ENCODE results near the gene ATG2B.

The ATG2B gene

DNA sequence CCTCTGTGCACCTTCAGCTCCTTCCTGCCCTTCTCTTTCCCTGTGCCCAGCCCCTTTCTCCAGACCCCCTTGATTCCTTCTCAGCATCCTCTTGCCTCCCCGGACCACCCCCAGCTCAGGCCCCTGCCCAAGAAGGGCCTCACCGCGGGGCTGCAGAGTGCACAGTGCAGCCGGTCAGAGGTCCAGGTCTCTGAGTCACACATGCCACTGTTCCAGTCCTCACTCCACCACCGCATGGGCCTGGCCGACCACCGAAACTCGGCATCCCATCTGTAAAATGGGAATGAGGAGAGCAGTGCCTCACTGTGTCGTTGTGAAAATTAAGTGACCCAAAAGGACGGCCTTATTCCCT is 93.8 kb downstream of the ATG2B start:
- no peak for DNase-seq (ENCODE audit: low read depth)

DNA sequence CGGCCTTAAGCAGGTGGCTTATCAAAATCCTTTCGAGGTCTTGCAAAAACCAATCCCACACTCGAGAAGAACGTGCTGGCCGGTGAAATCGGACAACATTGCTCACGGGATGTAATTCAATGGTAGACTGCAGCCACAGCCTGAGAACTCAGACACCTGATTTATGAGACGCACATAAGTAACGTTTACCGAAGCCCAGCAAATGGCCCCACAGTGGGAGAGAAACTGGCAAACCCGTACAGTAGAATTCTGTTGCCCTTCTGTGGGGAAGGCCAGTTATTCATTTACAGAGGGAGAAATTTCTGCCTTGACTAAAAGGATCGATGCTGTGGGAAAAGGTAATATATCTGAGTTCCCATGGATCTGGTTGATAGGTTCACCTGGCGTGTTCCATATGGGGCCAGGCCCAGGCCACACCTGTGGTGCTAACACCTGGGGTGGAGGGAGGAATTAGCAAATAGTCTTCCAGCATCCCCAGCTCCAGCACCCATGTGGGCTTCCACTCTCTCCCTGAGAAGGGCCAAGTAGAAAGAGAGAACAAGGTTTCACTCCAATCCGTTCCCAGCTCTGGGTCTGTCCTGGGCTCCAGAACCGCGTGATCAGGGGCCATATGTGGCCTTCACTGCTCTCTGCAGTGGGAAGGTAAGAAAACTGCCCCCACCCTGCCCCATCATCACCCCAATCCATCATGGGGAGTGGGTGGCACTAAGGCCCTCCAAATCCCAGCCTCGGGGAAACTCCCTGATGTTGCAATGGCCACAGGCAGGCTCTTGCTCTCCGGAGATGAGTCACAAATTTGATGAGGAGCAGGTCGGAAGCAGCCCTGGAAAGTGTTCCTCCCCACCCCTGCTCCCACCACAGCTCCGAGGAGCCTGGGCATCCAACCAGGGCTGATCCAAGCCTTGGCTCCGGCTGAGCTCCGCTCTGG is 94.4 kb downstream of the ATG2B start:
- no peak for DNase-seq (ENCODE audit: low read depth)

DNA sequence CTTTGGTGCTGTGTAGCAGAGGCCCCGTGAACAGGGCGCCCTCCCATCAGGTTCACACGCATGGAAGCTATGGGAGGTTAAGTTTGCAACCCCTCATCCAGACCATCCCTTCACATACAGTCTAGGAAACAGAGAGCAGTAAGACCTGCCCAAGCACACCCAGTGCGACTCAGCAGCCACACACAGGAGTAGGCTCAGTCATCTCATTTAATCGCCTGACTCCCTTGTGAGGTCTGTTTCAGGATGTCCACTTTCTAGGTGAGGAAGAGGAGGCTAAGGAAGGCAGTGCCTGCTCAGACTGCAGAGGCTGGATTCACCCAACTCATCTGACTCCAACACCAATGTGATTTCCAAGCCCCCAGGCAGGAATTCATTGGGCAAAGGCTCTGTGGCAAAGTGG is 95.2 kb downstream of the ATG2B start:
- no peak for DNase-seq (ENCODE audit: low read depth)

DNA sequence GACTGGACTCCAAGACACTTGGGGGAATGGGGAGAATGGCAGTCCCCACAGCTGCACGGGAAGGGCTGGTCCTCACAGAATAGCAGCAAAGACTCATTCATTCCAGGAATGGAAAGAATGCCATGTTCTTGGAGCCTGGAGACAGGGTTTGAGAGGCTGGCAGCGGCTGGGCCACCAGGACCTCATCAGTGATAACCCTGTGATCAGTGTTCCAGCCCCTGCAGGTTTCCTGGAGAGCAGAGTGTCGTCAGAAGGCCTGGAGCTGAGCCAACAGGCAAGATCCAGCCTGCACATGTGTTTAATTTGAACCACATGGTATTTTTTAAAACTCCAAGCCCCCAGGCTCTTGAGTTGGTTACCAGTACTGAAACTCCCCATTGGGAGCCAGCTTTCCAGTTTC is 95.8 kb downstream of the ATG2B start:
- DNase-seq (ENCODE audit: low read depth) = no peak

DNA sequence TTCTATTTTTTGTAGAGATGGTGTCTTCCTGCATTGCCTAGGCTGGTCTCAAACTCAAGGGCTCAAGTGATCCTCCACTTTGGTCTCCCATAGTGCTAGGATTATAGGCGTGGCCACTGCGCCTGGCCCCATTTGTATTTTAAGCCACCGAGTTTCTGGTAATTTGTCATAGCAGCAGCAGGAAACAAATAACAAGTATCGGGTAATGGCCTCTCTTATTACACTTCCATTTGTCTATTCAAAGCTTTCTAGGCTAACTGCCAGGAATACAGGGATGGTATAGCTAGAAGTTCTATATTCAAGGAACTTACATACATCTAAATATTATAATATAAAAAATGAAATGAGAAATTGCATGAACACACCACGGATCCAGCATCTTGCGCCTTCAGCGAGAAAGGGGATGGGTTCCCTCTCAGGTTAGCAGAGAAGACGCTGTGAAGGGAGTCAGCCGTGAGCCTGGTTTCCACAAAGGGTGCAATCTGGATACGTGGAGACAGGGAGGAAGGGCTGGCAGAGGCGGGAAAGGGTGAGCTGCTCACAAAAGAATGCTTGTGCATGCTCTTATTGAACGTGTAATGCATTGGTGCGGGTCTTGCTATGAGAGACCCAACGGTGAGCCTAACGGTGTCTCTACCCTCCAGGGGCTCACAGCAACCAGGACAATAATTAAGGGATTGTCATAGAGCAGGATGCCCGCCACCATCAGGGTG is 97.6 kb downstream of the ATG2B start:
- no peak for DNase-seq (ENCODE audit: low read depth)

DNA sequence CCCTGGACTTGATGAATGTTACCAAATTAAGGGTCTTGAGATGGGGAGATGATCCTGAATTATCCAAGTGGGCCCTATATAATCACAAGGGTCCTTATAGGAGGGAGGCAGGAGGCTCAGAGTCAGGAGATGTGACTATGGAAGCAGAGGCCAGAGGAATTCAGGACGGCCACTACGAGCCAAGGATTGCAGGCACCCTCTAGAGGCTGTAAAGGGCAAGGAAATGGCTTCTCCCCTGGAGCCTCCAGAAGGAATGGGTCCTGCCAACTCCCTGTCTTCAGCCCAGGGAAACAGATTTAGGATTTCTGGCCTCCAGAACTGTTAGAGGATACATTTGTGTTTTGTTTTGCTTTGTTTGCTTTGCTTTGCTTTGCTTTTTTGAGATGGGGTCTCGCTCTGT is 98.3 kb downstream of the ATG2B start:
- DNase-seq (ENCODE audit: low read depth) = no peak

DNA sequence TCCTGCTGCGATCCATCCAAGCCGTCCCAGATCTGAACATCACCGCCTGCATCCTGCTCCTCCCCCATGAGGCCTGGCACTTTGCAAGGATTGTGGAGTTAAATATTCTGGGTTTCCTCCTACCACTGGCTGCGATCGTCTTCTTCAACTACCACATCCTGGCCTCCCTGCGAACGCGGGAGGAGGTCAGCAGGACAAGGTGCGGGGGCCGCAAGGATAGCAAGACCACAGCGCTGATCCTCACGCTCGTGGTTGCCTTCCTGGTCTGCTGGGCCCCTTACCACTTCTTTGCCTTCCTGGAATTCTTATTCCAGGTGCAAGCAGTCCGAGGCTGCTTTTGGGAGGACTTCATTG is 99.0 kb downstream of the ATG2B start:
- no peak for DNase-seq (ENCODE audit: low read depth)

DNA sequence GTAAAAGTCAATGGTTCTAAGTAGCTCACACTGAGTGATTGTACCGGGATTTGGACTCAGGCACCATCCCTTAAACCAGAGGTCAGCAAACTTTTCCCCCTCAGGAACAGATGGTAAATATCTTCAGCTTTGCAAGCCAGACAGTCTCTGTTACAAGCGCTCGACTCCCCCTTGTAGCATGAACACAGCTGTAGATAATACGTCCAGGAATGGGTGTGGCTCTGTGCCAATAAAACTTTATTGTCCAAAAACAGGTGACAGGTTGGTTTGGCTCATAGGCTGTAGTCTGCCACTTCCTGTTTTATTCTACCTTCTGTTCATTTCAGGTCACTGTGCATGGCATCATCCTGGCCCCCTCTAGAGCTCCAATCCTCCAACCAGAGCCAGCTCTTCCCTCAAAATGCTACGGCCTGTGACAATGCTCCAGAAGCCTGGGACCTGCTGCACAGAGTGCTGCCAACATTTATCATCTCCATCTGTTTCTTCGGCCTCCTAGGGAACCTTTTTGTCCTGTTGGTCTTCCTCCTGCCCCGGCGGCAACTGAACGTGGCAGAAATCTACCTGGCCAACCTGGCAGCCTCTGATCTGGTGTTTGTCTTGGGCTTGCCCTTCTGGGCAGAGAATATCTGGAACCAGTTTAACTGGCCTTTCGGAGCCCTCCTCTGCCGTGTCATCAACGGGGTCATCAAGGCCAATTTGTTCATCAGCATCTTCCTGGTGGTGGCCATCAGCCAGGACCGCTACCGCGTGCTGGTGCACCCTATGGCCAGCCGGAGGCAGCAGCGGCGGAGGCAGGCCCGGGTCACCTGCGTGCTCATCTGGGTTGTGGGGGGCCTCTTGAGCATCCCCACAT is 99.6 kb downstream of the ATG2B start:
- DNase-seq (ENCODE audit: low read depth) = no peak

DNA sequence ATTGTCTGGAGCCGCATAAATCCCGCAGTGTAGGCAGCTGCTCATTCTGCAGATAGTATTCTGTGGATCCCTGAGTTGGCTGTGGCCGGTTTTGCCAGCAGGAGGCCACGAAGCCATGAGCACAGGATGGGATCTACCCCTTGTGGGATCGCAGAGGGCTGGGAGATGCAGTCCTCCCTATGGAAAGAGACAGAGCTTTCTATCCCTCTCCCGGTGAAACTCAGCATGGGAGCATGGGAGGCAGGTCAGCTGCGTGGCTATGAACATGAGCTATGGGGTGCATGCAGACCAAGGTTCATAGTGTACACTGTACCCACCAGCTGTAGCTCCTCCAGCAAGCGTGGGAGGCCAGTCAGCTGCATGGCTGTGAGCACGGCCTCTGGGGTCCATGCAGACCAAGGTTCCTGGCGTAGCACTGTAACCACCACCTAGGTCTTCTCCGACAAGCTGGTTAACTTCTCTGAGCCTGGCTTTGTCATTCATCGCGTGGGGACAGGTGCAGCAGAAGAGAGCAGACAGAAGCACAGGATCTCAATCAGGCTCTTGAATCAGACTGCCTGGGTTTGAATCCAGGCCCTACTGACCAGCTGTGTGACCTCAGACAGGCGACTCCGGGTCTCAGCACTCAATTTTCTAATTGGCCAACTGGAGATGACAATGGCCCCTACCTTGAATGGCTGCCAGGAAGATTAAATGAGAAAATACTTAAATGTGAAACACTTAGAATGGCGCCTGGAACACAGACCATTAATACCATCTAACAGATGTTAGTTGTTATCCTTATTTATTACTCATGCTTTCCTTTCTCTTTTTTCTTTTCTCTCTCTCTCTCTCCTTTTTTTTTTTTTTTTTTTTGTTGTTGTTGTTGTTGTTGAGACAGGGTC is 101.1 kb downstream of the ATG2B start:
- no peak for DNase-seq (ENCODE audit: low read depth)

DNA sequence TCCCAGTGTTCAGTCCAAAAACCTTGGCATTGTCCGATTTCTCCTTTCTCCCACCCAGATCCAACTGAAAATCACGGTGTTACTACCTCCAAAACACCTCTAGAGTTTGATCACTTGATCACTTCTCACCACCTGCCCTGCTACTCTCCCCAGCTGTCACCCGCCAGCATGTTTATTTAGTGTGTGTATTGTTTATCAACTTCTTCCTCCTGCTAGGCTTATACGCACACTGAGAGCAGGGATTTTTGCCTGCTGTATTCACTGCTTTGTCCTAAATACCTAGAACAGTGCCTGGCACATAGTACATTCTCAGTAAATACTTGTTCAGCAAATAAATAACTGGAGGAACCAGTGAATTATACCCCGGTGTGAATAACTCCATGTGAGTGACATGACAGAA is 102.1 kb downstream of the ATG2B start:
- DNase-seq (ENCODE audit: low read depth) = no peak

DNA sequence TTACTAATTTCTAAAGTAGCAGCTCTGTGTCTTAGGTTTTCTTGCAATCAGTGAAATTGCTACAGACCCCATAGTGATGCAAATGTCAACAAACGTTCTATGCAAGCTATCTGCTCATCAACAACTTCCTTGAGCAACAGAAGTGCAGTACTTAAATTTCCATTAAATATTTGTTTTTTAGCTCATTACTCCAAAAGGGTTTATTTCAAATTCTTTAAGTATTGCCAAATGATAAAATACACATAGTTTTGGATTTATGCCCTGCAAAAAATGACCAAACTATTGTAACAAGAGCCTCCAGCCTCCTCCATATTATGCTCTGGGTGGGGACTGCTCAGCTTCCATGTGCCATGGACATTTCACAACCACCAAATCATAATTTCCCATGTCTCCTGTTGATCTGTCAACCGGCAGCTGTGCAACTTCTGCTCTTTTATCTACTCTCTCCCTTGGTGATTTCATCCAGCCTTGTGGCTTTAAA is 102.8 kb downstream of the ATG2B start:
- DNase-seq (ENCODE audit: low read depth) = no peak

DNA sequence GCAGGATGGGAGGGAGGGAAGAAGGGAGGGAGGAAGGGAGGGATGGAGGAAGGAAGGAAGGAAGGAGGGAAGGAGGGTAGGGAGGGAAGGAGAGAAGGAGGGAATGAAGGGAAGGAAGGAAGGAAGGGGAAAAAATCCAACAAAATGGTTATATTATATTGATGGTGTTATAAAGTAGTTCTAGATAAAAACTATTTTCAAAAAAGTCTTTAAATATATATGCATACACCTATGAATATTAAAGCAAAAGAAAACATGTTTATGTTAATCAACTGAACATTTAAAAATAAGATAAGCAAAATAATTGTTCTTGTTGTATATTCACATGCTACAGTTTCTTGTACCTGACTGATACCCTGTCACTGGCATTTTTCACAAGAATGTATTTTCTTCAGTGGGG is 105.2 kb downstream of the ATG2B start:
- no peak for DNase-seq (ENCODE audit: low read depth)

DNA sequence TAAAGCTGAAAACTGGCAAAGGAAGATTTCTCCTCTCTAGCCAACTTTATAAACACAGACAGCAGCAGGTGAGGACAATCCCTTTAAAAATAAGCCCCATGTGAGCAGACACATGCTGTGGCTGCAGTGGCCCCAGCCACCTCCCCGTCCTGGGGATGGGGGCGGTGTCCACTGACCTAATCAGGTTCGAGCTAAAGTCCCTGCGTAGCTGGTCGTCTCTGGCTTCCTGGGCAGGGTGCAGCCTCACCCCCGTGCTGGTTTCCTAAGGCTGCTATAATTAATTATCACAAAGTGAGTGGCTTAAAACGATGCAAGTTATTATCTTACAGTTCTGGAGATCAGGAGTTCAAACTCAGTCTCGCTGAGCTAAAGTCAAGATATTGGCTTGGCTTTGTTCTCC is 106.1 kb downstream of the ATG2B start:
- DNase-seq (ENCODE audit: low read depth) = no peak

DNA sequence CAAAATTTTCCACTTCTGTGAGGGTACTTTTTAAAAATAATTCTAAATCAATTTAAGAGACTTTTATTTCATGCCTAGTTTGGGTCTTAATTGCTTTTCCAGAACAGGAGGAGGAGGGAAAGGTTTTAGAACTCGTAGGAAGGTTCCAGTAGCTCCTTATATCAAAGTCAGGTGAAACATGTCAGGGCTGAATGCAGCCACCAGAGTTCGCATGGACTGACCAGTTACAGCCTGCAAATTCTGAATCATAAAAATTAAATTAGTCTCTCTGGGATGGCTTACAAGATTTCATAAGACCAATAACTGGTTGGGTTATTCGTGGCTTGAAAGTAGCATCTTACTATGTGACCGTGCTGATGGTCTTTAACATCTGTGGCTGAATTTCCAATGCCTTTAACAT is 106.7 kb downstream of the ATG2B start:
- DNase-seq (ENCODE audit: low read depth) = no peak

DNA sequence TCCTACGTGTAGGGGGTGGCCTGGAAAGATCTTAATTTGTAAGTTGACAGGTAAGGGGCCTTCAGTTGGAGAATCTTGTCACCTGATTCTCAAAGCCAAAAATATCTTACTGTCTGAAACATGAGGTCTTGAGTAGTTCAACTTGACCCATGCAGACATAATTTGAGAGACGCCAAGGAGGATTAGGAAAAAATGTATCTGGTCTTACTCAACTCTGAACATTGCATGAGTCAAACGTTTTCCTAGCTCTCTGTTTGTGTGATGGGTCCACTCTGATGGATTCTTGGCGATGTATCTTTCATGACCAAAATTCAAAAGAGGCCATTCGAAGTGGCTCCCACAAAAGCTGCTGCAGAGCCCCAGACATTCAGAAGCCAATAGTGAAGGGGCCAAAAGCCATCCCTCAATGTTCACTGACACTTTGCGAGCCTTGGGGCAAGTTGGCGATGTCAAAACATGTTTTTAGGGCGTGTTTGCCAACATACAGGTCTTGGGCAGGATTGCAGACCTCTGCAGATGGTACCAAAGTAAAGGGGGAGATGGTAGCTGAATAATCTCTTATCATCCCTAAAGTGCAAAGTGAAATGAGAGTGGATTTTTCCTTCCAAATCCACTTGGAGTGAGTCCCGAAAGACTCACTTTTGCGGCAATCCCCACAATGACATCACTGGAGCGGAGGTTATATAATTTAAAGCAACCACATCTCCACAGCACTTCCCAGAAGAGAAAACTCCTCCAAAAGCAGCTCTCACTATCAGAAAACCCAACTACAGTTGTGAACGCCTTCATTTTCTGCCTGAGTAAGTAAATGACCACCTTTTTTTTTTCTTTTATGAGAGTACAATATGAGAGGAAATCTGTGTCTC is 107.4 kb downstream of the ATG2B start, which contains the start of gene BDKRB1:
Gene BDKRB1, plus strand, starts transcription at position 710 of the 866 bp plus-strand sequence. CDS start 7,473 bp downstream, outside the sequence.
- DNase-seq (ENCODE audit: low read depth) = no peak

DNA sequence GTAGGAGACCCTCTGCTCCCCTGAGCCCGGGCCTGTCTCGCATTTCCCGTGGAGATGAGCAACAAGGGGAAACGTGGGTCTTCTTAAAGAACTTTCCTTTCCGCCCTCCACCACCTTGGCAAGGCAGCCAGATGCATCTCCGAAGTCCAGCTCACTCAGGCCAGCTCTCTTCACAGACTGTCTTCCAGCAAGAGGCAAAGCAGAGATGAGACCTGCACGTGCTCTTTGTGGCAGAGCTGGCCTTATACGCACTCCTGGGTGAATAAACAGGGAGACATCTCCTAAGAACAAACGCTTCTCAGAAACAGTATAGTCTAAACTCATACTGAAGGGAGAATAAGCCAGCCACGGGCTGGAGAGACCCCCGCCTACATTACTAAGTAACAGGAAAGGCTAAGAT is 108.5 kb downstream of the ATG2B start:
- DNase-seq (ENCODE audit: low read depth) = no peak

DNA sequence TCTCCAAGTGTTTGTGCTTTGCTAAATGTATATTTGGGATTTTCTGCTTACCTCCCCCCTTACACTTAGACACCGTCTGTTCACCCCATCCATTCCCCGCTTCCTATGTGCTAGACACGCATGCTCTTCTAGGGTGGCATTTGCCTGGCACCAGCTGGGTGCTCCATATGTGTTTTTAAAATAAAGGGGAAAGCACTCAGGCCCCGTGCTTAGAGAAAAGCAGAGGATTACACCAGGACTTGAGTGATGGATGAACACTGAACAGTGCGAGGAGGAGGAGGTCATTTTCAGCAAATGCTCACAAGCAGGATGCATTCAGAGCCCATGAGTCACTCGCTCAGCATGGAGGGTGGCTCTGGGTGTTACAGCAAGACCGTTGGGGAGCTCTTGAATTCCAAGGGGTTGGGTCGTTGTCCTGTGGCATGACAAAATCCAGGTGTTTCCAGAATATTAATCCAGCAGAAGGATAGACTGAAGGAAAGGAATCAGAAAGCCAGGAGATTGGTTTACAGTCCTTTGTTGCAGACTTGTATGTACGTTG is 110.1 kb downstream of the ATG2B start:
- DNase-seq (ENCODE audit: low read depth) = no peak

DNA sequence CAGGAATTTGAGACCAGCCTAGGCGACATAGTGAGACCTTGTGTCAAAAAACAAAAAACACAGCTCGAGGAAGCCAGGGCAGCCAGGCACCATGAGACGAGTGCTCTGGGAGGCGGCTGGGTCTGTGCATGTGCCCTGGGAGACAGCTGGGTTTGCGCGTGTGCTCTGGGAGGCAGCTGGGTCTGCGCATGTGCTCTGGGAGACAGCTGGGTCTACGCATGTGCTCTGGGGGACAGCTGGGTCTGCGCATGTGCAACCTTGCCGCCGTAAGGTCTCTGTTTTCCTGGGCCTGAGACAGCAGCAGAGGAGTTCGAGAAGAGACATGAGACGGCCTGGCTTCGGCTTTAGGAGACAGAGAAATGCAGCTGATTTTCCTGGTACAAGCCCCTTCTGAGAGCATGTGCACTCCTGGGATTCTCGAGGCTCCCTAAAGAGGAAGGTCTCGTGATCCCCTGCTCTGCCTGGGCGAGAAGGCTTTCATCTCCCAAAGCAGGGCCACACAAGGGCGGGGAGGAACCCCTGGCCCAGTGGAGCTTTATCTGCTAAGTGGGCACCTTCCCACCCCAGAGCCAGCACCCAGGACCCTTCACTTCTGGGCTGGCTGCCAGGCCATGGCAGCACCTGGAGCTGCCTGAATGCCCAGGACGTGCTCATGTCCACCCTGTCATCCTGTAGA is 110.7 kb downstream of the ATG2B start:
- DNase-seq (ENCODE audit: low read depth) = no peak

DNA sequence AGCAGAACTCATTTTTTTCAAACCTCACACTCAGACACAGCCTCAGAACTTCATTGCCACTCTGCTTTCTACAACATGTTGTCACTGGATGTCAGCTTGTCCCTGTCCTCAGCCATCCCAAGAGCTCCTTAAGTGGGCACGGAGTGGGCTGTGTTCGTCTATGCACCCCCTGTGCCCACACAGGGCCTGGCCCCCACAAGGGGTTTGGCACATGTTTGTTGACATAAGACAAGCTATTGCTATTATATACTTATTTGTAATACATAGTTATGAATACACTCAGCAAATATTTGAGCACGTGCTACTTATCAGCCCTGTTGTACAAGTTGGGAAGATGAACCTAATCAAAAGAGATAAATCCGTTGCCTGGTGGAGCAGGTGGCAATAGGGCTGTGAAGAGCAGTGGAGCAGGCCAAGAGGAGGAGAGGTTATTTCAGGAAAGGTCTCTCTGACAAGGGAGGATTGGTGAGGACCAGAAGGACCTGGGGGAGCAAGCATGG is 111.4 kb downstream of the ATG2B start:
- DNase-seq (ENCODE audit: low read depth) = no peak

All from stimulated activated CD8-positive, alpha-beta memory T cell treated with anti-CD3 and anti-CD28 coated beads, Interleukin-15, amount 100 ng/mL, for 24 hours (primary cell).